ENCODE data around the gene PUS3.
A peak's percentile ranks its signal among the peaks of the same experiment; 100 is the strongest.

PUS3 gene

GRCh38 chr11:125935618-125936199 is 32.7 kb upstream of the PUS3 start:
- H3K4ac ChIP-seq (ENCODE audit: low read length): no peak overlapping the region
- peaks cover 0 to 13% (median 0%) of the 10 kb centered on the region in 3 experiments for H3K27me3 ChIP-seq (ENCODE audit: control insufficient read depth in 3 of 3, insufficient read depth in 3 of 3, low read depth in 1 of 3, low read length in 3 of 3)

GRCh38 chr11:125935056-125935455 is 32.0 kb upstream of the PUS3 start:
- H3K4me2 ChIP-seq (ENCODE audit: insufficient read depth, low read length, poor library complexity, severe bottlenecking): no peak overlapping the region
- no peak overlapping the region for H2BK12ac ChIP-seq (ENCODE audit: low read length)
- DNase-seq (ENCODE audit: low spot score): no peak
- H3K4me1 ChIP-seq (ENCODE audit: control insufficient read depth in 2 of 2, insufficient read depth in 1 of 2, low read depth in 1 of 2, low read length in 2 of 2): peaks cover 3 to 14% of the 10 kb centered on the region in 2 donors
- H2BK15ac ChIP-seq (ENCODE audit: low read length): no peak overlapping the region
- H3K79me1 ChIP-seq (ENCODE audit: low read depth, low read length): no peaks in the 10 kb centered on the region
- peaks cover 0 to 13% (median 0%) of the 10 kb centered on the region in 3 experiments for H3K27me3 ChIP-seq (ENCODE audit: control insufficient read depth in 3 of 3, insufficient read depth in 3 of 3, low read depth in 1 of 3, low read length in 3 of 3)
- no peak overlapping the region for H2AK5ac ChIP-seq (ENCODE audit: low read depth, low read length)
- no peak overlapping the region for H3K18ac ChIP-seq (ENCODE audit: low read length)
- no peaks in the 10 kb centered on the region for H3K36me3 ChIP-seq (replicated peaks in 1 of 2; ENCODE audit: control insufficient read depth in 2 of 2, insufficient read depth in 2 of 2, low read length in 2 of 2)
- H4K8ac ChIP-seq (ENCODE audit: low read depth, low read length): no peak overlapping the region
- no peak overlapping the region for H3K14ac ChIP-seq (ENCODE audit: low read length)
- H3K9ac ChIP-seq (ENCODE audit: low read depth, low read length, poor library complexity): no peak overlapping the region
- H3K9me3 ChIP-seq (replicated peaks in 1 of 2; ENCODE audit: control insufficient read depth in 2 of 2, insufficient read depth in 1 of 2, low read depth in 1 of 2, low read length in 2 of 2): peaks cover 0 to 2% of the 10 kb centered on the region in 2 donors
- WGBS, 2 donors (ENCODE audit: extremely low coverage in 2 of 2, insufficient read length in 2 of 2, insufficient replicate concordance in 1 of 2): no CpG with 5 or more reads among the region's 2 CpGs
- H3K23ac ChIP-seq (ENCODE audit: low read depth, low read length, poor library complexity): no peak overlapping the region
- H2BK5ac ChIP-seq (ENCODE audit: low read length): no peak overlapping the region
- no peak overlapping the region for H4K91ac ChIP-seq (ENCODE audit: low read depth, low read length, poor library complexity)
- no peak overlapping the region for H2BK120ac ChIP-seq (ENCODE audit: low read depth, low read length)
- no peak overlapping the region for H3K4me3 ChIP-seq (ENCODE audit: low read length in 2 of 2)
- H3K27ac ChIP-seq (replicated peaks; ENCODE audit: low read length): no peak overlapping the region
- no peak overlapping the region for H2AFZ ChIP-seq (ENCODE audit: low read length)
- no peak overlapping the region for H3K4ac ChIP-seq (ENCODE audit: low read length)

More at GRCh38 chr11:125935618-125936199, 32.7 kb upstream of the PUS3 start:
- Histone ChIP-seq H3K27ac (replicated peaks; ENCODE audit: low read length) (no peak overlapping the region), H3K79me1 (ENCODE audit: low read depth, low read length) (no peaks in the 10 kb centered on the region), H2AK5ac (ENCODE audit: low read depth, low read length) (no peak overlapping the region), H3K36me3 (replicated peaks in 1 of 2; ENCODE audit: control insufficient read depth in 2 of 2, insufficient read depth in 2 of 2, low read length in 2 of 2) (no peaks in the 10 kb centered on the region), H4K91ac (ENCODE audit: low read depth, low read length, poor library complexity) (no peak overlapping the region), H2AFZ (ENCODE audit: low read length) (no peak overlapping the region), H2BK120ac (ENCODE audit: low read depth, low read length) (no peak overlapping the region), H4K8ac (ENCODE audit: low read depth, low read length) (no peak overlapping the region), H3K14ac (ENCODE audit: low read length) (no peak overlapping the region), H2BK5ac (ENCODE audit: low read length) (no peak overlapping the region), H3K9ac (ENCODE audit: low read depth, low read length, poor library complexity) (no peak overlapping the region), H2BK12ac (ENCODE audit: low read length) (peak overlapping the region; percentile 1), H3K23ac (ENCODE audit: low read depth, low read length, poor library complexity) (no peak overlapping the region), H2BK15ac (ENCODE audit: low read length) (no peak overlapping the region), H3K4me1 (ENCODE audit: control insufficient read depth in 2 of 2, insufficient read depth in 1 of 2, low read depth in 1 of 2, low read length in 2 of 2) (peaks cover 3 to 14% of the 10 kb centered on the region in 2 donors), H3K18ac (ENCODE audit: low read length) (no peak overlapping the region), H3K4me3 (ENCODE audit: low read length in 2 of 2) (no peak overlapping the region), H3K9me3 (replicated peaks in 1 of 2; ENCODE audit: control insufficient read depth in 2 of 2, insufficient read depth in 1 of 2, low read depth in 1 of 2, low read length in 2 of 2) (peaks cover 0 to 2% of the 10 kb centered on the region in 2 donors), H3K4me2 (ENCODE audit: insufficient read depth, low read length, poor library complexity, severe bottlenecking) (no peak overlapping the region)
- no CpG with 5 or more reads among the region's 12 CpGs for whole genome bisulfite sequencing, 2 donors (ENCODE audit: extremely low coverage in 2 of 2, insufficient read length in 2 of 2, insufficient replicate concordance in 1 of 2)
- no peak for DNase-seq (ENCODE audit: low spot score)

- H3K27me3 ChIP-seq (ENCODE audit: control insufficient read depth in 3 of 3, insufficient read depth in 3 of 3, low read depth in 1 of 3, low read length in 3 of 3): peaks cover 0 to 13% (median 0%) of the 10 kb centered on the region in 3 experiments
- H2BK12ac ChIP-seq (ENCODE audit: low read length): no peak overlapping the region
- H3K36me3 ChIP-seq (replicated peaks in 1 of 2; ENCODE audit: control insufficient read depth in 2 of 2, insufficient read depth in 2 of 2, low read length in 2 of 2): no peaks in the 10 kb centered on the region
- no peak overlapping the region for H3K4ac ChIP-seq (ENCODE audit: low read length)
- no peak overlapping the region for H3K18ac ChIP-seq (ENCODE audit: low read length)
- no peak for DNase-seq (ENCODE audit: low spot score)
- H3K4me2 ChIP-seq (ENCODE audit: insufficient read depth, low read length, poor library complexity, severe bottlenecking): no peak overlapping the region
- no peak overlapping the region for H3K23ac ChIP-seq (ENCODE audit: low read depth, low read length, poor library complexity)
- no peak overlapping the region for H3K14ac ChIP-seq (ENCODE audit: low read length)
- no peak overlapping the region for H2BK120ac ChIP-seq (ENCODE audit: low read depth, low read length)
- peaks cover 3 to 14% of the 10 kb centered on the region in 2 donors for H3K4me1 ChIP-seq (ENCODE audit: control insufficient read depth in 2 of 2, insufficient read depth in 1 of 2, low read depth in 1 of 2, low read length in 2 of 2)
- WGBS, 2 donors (ENCODE audit: extremely low coverage in 2 of 2, insufficient read length in 2 of 2, insufficient replicate concordance in 1 of 2): no CpG with 5 or more reads among the region's 8 CpGs
- no peaks in the 10 kb centered on the region for H3K79me1 ChIP-seq (ENCODE audit: low read depth, low read length)
- no peak overlapping the region for H4K91ac ChIP-seq (ENCODE audit: low read depth, low read length, poor library complexity)
- no peak overlapping the region for H3K4me3 ChIP-seq (ENCODE audit: low read length in 2 of 2)
- H2BK5ac ChIP-seq (ENCODE audit: low read length): no peak overlapping the region
- H3K9ac ChIP-seq (ENCODE audit: low read depth, low read length, poor library complexity): no peak overlapping the region
- H2AFZ ChIP-seq (ENCODE audit: low read length): no peak overlapping the region
- no peak overlapping the region for H3K27ac ChIP-seq (replicated peaks; ENCODE audit: low read length)
- no peak overlapping the region for H2BK15ac ChIP-seq (ENCODE audit: low read length)
- H2AK5ac ChIP-seq (ENCODE audit: low read depth, low read length): no peak overlapping the region
- H3K9me3 ChIP-seq (replicated peaks in 1 of 2; ENCODE audit: control insufficient read depth in 2 of 2, insufficient read depth in 1 of 2, low read depth in 1 of 2, low read length in 2 of 2): peaks cover 0 to 2% of the 10 kb centered on the region in 2 donors
- H4K8ac ChIP-seq (ENCODE audit: low read depth, low read length): no peak overlapping the region
Observed at GRCh38 chr11:125934473-125934872, 31.5 kb upstream of the PUS3 start.

- Histone ChIP-seq H3K9me3 (replicated peaks in 1 of 2; ENCODE audit: control insufficient read depth in 2 of 2, insufficient read depth in 1 of 2, low read depth in 1 of 2, low read length in 2 of 2) (peaks cover 0 to 2% of the 10 kb centered on the region in 2 donors), H2BK120ac (ENCODE audit: low read depth, low read length) (no peak overlapping the region), H3K4me2 (ENCODE audit: insufficient read depth, low read length, poor library complexity, severe bottlenecking) (no peak overlapping the region), H2BK5ac (ENCODE audit: low read length) (no peak overlapping the region), H3K27ac (replicated peaks; ENCODE audit: low read length) (no peak overlapping the region), H2AFZ (ENCODE audit: low read length) (no peak overlapping the region), H3K36me3 (replicated peaks in 1 of 2; ENCODE audit: control insufficient read depth in 2 of 2, insufficient read depth in 2 of 2, low read length in 2 of 2) (no peaks in the 10 kb centered on the region), H3K27me3 (ENCODE audit: control insufficient read depth in 3 of 3, insufficient read depth in 3 of 3, low read depth in 1 of 3, low read length in 3 of 3) (peaks cover 0 to 13% (median 0%) of the 10 kb centered on the region in 3 experiments), H3K4me1 (ENCODE audit: control insufficient read depth in 2 of 2, insufficient read depth in 1 of 2, low read depth in 1 of 2, low read length in 2 of 2) (peaks cover 0 to 7% of the 10 kb centered on the region in 2 donors), H3K4me3 (ENCODE audit: low read length in 2 of 2) (no peak overlapping the region), H3K23ac (ENCODE audit: low read depth, low read length, poor library complexity) (no peak overlapping the region), H2BK12ac (ENCODE audit: low read length) (no peak overlapping the region), H3K18ac (ENCODE audit: low read length) (no peak overlapping the region), H3K14ac (ENCODE audit: low read length) (no peak overlapping the region), H4K91ac (ENCODE audit: low read depth, low read length, poor library complexity) (no peak overlapping the region), H3K4ac (ENCODE audit: low read length) (no peak overlapping the region), H3K9ac (ENCODE audit: low read depth, low read length, poor library complexity) (no peak overlapping the region), H2BK15ac (ENCODE audit: low read length) (no peak overlapping the region), H4K8ac (ENCODE audit: low read depth, low read length) (no peak overlapping the region), H3K79me1 (ENCODE audit: low read depth, low read length) (no peaks in the 10 kb centered on the region), H2AK5ac (ENCODE audit: low read depth, low read length) (no peak overlapping the region)
- DNase-seq (ENCODE audit: low spot score): no peak
- WGBS, 2 donors (ENCODE audit: extremely low coverage in 2 of 2, insufficient read length in 2 of 2, insufficient replicate concordance in 1 of 2): no CpG with 5 or more reads among the region's 12 CpGs
Observed at GRCh38 chr11:125933030-125933813, 30.2 kb upstream of the PUS3 start.
